ENCODE results near the gene TRIM3.

DNA sequence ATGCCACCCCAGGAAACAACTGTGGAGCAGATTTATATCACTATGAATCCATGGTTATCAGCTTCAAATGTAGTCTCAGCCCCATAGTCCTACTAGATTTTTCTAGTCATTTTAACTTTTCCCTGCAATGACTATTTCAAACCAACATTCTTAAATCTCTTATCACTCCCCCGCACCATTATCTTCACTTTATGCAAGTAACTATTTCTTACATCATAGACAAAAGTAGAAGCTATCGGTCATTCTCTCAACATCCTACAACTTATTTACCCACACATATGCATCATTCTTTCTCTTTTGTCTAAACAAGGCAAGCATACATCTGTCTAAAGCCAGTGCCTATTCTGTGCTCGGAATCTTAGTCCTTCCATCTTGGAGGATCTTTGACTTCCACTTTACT lies 11.9 kb upstream of the TRIM3 start:
- TF ChIP-seq EP300 (IDR thresholded peaks at IDR 0.05) (no peak), POLR2AphosphoS5 (IDR thresholded peaks at IDR 0.05) (no peak)
- TF ChIP-seq, protein P1, sequence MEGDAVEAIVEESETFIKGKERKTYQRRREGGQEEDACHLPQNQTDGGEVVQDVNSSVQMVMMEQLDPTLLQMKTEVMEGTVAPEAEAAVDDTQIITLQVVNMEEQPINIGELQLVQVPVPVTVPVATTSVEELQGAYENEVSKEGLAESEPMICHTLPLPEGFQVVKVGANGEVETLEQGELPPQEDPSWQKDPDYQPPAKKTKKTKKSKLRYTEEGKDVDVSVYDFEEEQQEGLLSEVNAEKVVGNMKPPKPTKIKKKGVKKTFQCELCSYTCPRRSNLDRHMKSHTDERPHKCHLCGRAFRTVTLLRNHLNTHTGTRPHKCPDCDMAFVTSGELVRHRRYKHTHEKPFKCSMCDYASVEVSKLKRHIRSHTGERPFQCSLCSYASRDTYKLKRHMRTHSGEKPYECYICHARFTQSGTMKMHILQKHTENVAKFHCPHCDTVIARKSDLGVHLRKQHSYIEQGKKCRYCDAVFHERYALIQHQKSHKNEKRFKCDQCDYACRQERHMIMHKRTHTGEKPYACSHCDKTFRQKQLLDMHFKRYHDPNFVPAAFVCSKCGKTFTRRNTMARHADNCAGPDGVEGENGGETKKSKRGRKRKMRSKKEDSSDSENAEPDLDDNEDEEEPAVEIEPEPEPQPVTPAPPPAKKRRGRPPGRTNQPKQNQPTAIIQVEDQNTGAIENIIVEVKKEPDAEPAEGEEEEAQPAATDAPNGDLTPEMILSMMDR (IDR thresholded peaks at IDR 0.05): no peak
